GM21717 (cell line): ENCODE measurements around the gene ZNF280B.
"Not testable (repeated sequence)": the region's sequence is repeated elsewhere in the genome, so short reads cannot be mapped to it uniquely, and the experiment has no call there.

ENCODE experiments used
- ATAC-seq: cut with Tn5 transposase; IDR thresholded peaks from one replicate; pipeline ENCODE4 v1.9.1; 2021; ENCODE audit warnings: mild to moderate bottlenecking, moderate library complexity; ENCODE audit not compliant: unreplicated experiment

Gene ZNF280B

DNA sequence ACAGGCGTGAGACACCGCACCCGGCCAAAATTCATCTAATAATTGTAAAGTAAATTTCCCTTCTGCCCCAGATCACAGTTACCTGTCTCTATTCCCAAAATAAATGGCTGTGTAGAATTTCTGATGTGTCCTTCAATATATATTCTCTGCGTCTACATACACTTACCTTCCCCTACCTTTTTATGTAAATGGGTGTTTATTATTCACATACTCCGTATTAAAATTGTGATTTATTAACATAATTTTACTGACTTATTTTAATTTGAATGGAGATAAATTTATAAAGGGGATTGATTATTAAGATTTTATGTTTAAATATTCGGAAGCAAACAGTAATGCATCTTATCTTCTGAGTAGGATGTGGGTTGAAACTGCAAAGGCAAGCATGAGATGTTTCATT is 28.0 kb upstream of the ZNF280B start:
- ATAC-seq, result no peak

DNA sequence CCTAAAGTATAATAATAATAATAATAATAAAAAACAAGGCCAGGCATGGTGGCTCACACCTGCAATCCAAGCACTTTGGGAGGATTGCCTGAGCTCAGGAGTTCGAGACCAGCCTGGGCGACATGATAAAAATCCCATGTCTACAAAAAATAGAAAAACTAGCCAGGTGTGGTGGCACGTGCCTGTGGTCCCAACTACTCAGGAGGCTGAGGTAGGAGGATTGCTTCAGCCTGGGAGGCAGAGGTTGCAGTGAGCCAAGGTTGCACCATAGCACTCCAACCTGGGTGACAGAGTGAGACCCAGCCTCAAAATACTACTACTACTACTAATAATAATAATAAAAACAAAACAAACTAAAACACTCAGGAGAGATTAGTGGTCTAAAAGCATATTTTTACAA is 27.1 kb upstream of the ZNF280B start:
- no peak for ATAC-seq

DNA sequence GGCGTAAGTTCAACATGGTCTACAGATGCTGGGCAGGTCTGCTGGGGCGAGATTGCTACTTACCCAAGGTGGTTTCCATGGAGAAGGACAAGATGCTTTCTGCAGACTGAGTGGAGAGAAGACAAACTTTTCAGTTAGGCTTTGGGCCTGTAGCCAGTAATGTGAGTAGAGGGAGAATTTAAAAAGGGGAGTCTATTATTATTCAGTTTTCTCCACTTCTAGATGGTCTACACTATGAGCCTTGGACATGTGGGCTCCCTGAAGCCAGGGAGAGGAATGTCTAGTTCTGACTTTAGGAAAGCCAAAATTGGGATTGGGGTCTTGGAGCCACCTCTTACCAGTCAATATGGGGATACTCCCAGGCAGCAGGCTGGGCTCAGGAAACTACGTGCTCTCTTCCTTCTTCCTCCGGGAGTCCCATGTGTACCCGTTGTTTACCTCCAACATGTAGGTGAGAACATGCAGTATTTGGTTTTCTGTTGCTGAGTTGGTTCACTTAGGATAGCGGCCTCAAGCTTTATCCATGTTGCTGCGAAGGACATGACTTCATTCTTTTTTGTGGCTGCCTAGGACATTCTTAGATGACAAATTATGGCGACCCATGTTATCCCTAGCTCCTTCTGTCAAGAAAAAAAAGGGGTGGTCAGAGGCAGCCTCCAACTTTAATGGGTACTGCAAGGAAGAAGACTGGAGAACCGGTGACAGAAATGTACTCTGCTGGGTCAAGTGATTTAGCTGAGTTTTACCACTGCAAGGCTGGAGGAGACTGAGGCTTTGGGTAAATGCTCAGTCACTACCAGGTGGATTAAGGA is 26.3 kb upstream of the ZNF280B start:
- ATAC-seq, result no peak

DNA sequence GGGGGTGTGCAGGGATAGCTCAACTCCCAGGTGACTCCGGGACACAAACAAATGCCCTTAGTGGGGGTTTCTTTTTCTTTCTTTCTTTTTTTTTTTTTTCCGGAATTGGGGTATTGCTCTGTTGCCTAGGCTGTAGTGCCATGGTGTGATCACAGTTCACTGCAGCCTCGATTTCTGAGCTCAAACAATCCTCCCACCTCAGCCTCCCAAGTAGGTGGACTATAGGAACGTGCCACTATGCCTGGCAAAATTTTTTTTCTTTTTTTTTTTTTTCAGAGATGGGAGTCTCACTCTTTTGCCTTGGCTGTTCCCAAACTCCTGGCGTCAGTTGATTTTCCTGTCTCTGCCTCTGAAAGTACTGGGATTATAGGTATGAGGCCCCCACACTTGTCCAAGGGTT is 25.3 kb upstream of the ZNF280B start:
- ATAC-seq, result no peak

DNA sequence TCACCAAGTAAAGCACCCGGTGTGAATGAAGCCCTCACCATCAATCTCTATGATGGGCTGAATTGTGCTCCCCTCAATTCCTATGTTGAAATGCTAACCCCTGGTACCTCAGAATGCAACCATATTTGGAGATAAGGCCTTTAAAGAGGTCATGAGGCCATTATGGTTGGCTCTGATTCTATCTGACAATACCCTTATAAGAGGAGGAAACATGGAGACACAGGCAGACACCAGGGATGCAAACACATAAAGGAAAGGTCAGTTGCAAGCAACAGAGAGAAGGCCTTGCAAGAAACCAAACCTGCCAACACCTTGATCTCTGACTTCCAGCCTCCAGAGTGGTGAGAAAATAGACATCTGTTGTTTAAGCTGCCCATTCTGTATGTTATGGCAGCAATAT is 24.9 kb upstream of the ZNF280B start:
- no peak for ATAC-seq

DNA sequence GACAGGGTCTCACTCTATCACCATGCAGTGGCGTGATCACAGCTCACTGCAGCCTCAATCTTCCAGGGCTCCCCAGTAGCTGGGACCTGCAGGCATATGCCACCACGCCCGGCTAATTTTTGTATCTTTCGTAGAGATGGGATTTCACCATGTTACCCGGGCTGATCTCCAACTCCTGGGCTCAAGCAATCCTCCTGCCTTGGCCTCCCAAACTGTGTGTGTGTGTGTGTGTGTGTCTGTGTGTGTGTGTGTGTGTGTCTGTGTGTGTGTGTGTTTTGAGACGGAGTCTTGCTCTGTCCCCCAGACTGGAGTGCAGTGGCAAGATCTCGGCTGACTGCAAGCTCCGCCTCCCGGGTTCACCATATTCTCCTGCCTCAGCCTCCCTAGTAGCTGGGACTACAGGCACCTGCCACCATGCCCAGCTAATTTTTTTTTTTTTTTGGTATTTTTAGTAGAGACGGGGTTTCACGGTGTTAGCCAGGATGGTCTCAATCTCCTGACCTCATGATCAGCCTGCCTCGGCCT is 24.1 kb upstream of the ZNF280B start:
- not testable (repeated sequence) for ATAC-seq

DNA sequence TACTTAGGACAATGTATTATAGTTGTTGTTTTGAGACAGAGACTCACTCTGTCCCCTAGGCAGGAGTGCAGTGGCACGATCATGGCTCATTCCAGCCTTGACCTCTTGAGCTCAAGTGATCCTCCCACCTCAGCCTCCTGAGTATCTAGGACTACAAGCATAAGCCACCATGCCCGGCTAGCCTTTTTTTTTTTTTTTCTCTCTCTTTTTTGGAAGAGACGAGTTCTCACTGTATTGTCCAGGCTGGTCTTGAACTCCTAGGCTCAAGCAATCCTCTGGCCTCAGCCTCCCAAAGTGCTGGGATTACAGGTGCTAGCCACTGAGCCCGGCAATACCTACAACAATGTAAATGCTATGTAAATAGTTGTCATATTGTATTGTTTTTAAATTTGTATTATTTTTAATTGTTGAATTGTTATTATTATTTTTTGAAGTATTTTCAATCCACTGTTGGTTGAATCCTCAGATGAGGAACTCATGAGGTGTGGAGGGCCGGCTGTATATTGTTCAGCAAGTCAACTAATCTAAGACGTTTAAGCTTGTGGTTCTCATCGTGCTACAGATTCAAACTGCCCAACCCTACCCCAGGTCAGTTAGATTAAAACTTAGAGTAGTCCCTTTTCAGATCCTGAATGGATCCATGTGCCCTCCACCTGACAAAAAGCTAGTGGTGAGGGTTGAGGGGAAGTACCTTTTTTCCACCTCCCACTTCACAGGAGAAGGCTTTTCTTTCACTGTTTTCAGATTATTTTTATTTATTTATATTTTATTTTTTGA is 23.4 kb upstream of the ZNF280B start:
- no peak for ATAC-seq

DNA sequence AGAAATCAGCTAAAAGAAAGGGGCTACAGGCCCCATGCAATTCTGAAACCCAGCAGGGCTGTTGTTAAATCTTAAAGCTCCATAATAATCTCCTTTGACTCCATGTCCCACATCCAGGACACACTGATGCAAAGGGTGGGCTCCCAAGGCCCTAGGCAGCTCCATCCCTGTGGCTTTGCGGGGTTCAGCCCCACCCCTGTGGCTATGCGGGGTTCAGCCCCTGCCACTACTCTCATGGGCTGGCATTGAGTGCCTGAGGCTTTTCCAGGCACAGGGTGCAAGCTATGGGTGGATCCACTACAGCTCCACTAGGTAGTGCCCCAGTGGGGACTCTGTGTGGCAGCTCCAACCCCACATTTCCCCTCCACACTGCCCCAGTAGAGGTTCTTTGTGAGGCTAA is 20.2 kb upstream of the ZNF280B start:
- no peak for ATAC-seq

DNA sequence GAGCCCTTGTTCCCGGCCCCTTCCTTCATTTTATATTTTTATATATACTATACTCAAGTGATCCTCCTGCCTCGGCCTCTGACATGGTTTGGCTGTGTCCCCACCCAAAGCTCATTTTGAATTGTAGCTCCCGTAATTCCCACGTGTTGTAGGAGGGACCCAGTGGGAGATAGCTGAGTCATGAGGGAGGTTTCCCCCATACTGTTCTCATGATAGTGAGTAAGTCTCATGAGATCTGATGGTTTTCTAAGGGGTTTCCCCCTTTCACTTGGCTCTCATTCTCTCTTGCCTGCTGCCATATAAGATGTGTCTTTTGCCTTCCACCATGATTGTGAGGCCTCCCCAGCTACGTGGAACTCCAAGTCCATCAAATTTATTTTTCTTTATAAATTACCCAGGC is 18.8 kb upstream of the ZNF280B start:
- ATAC-seq, result no peak

DNA sequence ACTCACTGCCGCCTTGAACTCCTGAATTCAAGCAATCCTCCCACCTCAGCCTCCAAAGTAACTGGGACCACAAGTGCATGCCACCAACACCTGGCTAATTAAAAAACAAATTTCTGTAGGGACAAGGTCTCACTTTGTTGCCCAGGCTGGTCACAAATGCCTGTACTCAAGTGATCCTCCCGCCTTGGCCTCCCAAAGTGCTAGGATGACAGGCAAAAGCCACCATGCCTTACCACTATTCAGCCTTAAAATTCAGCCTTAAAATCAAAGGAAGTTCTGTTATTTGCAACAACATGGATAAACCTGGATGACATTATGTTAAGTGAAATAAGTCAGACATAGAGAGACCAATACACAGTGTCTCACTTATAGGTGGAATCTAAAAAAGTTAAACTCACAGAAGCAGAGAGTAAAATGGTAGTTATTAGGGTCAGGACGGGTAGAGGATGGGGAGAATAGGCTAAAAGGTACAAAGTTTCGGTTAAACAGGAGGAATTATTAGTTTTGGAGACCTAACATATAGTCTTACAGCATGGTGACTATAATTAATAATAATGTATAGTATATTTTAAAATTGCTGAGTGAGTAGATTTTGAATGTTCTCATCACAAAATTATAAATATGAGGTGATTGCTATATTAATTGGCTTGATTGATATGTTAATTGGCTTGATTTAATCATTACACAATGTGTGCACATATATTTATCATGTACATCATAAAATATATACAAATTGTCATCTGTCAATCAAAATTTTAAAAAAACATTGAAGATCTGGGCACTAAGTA is 17.8 kb upstream of the ZNF280B start:
- no peak for ATAC-seq

DNA sequence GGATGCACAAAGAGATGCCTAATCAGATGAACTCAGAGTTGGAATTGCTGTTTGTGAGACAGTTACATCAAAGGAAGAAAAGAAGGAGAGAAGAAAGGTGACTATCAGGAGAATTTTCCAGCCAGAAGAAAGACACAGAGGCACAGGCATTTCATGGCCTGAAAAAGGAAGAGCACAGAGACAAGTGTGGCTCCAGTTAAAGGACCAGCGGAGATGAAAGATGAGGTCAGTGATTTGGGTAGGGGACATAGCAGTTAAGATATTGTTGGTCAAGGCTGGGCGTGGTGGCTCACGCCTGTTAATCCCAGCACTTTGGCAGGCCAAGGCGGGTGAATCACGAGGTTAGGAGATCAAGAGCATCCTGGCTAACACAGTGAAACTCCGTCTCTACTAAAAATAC is 15.0 kb upstream of the ZNF280B start:
- ATAC-seq, result no peak

DNA sequence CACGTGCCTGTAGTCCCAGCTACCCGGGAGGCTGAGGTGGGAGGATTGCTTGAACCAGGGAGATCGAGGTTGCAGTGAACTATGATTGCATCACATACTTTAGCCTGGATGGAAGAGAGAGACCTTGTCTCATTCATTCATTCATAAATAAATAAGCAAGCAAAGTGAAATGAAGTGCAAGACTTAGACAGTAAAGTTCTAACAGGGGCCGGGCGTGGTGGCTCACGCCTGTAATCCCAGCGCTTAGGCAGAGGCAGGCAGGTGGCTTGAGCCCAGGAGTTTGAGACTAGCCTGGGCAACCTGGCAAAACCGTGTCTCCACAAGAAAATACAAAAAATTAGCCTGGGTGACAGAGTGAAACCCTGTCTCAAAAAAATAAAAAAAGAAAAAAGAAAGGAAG is 13.1 kb upstream of the ZNF280B start:
- ATAC-seq, result no peak

DNA sequence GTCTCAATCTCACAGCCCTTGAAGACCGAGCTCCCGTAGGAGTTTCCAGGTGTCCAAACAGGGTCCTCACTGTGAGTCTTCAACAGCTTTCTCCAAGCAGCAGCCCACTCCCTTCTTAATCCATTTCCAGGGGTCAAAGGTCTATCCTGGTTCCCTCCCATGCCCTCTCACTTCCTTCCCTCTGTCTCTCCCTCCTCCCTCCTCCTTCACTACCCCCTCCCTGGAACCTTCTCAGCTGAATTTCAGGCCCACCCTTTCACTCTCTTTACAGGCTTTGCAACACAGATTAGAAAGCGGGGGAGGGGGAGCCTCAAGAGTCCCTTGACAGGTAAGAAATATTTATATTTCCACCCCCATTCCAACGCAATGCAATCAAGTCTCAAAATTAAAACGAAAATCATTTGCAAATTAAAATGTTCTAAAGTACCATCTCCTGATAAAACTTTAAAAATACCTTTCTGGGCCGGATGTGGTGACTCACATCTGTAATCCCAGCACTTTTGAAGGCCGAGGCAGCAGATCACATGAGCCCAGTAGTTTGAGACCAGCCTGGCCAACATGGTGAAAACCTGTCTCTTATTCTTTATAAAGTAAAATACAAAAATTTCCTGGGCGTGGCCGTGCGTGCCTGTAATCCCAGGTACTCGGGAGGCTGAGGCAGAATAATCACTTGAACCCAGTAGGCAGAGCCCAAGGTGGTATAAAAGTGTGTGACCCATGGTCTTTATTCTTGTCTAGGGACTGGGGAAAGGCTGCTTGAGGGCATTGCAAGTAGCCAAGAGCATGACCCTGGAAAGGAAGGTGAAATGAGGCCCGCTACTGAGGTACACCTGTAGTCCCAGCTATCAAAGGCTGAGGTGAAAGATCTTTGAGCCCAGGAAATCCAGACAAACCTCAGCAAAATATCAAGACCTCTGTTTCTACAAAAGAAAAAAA is 12.4 kb upstream of the ZNF280B start:
- no peak for ATAC-seq

DNA sequence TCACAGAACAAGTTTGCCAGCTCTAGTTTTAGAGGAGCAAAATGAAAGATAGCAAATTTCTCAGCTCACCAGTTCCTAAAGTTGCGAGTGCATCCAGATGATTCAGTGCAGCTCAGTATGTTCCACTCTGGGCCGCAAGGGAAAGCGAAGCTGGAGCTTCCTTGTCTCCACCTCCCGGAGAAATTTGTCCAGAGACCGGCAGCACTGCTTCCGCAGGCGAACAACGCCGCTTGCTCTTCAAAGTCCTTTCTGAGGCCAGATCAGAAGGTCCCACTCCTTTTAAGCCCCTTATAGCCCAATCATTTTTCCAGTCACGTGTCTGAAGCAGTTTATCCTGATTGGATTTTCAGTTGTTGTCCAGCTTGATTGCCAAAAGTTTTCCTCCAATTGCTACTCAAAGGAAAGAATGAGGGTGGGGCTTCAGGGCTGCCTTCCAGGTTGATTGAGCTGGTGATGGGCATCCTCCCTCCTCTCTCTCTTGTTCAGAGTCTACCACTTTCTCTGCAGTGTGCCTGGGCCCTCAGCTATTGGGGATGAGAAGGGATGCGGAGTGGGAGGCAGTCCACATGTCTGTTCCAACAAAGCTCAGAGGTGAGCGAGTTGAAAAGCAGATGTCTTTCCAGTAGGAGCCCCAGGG is 11.6 kb upstream of the ZNF280B start, which contains the start of gene ZNF280A:
TSS of gene ZNF280A (minus strand) at position 251 of the 637 bp plus-strand sequence. CDS start 4,640 bp downstream, outside the sequence.
- ATAC-seq, result no peak

DNA sequence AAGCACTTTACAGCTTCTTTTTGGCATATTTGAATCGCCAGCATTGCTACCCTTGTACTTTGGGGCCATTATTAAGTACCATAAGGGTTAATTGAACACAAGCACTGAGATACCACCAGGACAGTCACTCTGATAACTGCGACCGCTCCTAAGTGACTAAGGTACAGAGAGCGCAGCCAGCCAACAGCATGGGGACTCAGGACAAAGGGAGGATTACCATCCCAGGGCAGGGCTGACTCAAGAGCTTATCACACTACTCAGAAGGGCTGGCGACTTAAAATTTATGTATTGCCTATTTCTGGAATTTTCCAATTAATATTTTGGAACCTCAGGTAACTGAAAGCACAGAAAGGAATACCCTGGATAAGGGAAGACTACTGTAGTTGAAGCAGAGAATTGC is 11.0 kb upstream of the ZNF280B start:
- no peak for ATAC-seq

DNA sequence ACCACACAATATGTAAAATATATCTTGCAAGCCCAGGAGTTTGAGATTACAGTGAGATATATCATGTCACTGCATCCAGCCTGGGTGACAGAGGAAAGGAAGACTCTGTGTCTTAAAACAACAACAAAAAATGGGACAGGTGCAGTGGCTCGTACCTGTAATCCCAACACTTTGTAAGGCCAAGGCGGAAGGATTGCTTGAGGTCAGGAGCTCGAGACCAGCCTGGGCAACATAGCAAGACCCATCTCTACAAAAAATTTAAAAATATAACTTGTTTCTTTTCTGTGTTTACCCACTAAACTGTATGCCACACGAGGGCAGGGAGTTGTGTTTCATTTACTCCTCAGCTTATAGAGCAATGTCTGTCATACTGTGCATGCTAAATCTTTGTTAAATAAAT is 8.4 kb upstream of the ZNF280B start:
- ATAC-seq, result no peak

DNA sequence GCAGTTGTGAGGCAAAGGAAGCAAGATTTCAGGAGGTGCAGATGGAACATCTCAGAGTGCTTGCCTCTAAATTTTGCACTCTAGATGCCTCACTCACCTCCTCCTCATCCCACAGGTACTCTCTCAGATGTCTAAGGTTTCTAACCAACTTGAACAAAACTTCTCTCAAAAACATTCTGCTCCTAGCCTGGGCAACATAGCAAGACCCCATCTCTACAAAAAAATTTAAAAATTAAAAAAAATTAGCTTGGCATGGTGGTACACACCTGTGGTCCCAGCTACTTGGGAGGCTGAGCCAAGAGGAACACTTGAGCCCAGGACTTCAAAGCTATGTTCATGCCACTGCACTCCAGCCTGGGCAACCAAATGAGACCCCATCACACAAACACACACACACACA is 7.3 kb upstream of the ZNF280B start:
- ATAC-seq, result no peak

DNA sequence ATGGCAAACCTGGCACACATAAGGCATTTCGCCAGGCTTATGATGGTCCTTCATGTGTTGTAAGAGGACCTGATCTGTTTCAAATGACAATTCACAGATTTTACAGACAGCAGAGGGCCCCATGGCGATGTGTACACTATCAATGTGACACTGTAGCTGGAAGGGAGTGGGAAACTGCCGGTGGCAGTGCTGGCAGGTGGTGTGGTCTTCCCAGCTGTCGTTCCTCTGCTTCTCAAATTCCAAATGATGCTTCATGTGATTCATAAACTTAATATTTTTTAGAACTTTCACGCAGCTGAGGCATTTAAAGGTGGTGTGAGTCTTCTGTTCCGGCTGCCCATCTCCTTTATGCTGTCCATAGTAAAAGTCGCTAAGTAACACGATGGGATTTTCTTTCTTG is 5.9 kb upstream of the ZNF280B start:
- ATAC-seq, result not testable (repeated sequence)

DNA sequence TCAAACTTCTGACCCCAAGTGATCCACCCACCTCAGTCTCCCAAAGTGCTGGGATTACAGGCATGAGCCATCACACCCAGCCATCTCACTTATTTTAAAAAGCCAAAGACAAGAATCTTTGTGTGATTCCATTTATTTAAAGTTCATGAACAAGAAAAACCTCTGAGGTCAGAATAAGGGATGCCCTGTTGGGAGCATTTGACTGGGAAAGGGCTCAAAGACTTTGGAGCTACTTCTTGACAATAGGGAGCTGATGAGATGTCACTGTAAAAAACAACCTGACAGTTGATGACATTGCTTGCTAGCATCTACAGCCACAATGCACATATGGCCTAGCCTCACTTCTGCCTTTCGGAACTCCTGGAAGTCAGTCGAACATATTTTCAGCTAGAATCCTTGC is 5.1 kb upstream of the ZNF280B start:
- ATAC-seq, result no peak

DNA sequence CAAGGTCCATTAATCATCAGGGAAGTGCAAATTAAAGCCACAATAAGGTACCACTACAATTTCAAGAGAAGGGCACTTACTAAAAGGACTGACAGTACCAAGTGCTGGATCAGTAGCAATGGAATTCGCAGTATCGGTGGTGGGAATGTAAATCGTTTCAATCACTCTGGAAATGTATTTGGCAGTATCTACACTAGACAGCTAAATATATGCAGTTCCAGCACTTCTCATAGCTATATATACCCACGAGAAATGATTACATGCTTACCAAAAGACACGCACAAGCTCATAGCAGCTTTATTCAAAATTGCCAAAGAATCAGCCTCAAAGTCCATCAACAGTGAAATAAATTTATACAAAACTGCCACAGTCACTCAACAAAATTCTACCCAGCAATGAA is 4.4 kb upstream of the ZNF280B start:
- ATAC-seq, result no peak
